Memory B cell (primary cell): ENCODE measurements around the gene CDKN2B-AS1.
"Not testable (repeated sequence)": the region's sequence is repeated elsewhere in the genome, so short reads cannot be mapped to it uniquely, and the experiment has no call there.

Experiments
- ATAC-seq: fragments of 150-1000 bp; cut with Tn5 transposase; 2 replicates; pipeline ENCODE4 v1.10.0; 2021; ENCODE audit warnings: low read depth, mild to moderate bottlenecking, moderate library complexity
- DNase-seq, 2 donors: peaks; one replicate each; pipeline ENCODE4 v3.0.0; 2022; ENCODE audit warnings: low spot score in 2 of 2
- H3K27ac Mint-ChIP-seq: one replicate; pipeline ENCODE4 v1.8.0; 2022; ENCODE audit warnings: mild to moderate bottlenecking, moderate library complexity, mixed read lengths
- H3K27me3 Mint-ChIP-seq: one replicate; pipeline ENCODE4 v1.8.0; 2022; ENCODE audit warnings: mixed read lengths
- H3K36me3 Mint-ChIP-seq: one replicate; pipeline ENCODE4 v1.8.0; 2022; ENCODE audit warnings: mild to moderate bottlenecking, mixed read lengths
- H3K4me1 Mint-ChIP-seq: one replicate; pipeline ENCODE4 v1.8.0; 2022; ENCODE audit warnings: mixed read lengths
- H3K4me3 Mint-ChIP-seq: one replicate; pipeline ENCODE4 v1.8.0; 2022; ENCODE audit warnings: mild to moderate bottlenecking, moderate library complexity, mixed read lengths
- H3K9me3 Mint-ChIP-seq: one replicate; pipeline ENCODE4 v1.8.0; 2022; ENCODE audit warnings: mixed read lengths

Gene CDKN2B-AS1

GRCh38 chr9:22053178-22053577 lies 58.6 kb downstream of the CDKN2B-AS1 start:
- ATAC-seq (no peak), DNase-seq (no peak)
- H3K27me3 Mint-ChIP-seq: no peaks in the 10 kb centered on the region
- no peak overlapping the region for H3K27ac Mint-ChIP-seq
- H3K4me3 Mint-ChIP-seq: no peak overlapping the region
- no peaks in the 10 kb centered on the region for H3K9me3 Mint-ChIP-seq
- peaks cover 6% of the 10 kb centered on the region for H3K36me3 Mint-ChIP-seq
- peaks cover 10% of the 10 kb centered on the region for H3K4me1 Mint-ChIP-seq

- Mint-ChIP-seq H3K4me3 (no peak overlapping the region), H3K27ac (no peak overlapping the region), H3K9me3 (no peaks in the 10 kb centered on the region), H3K36me3 (peaks cover 8% of the 10 kb centered on the region), H3K4me1 (peaks cover 10% of the 10 kb centered on the region), H3K27me3 (no peaks in the 10 kb centered on the region)
- ATAC-seq: no peak
- no peak for DNase-seq
Measured at GRCh38 chr9:22054076-22054475, 59.5 kb downstream of the CDKN2B-AS1 start.

- H3K27ac Mint-ChIP-seq: no peak overlapping the region
Measured at GRCh38 chr9:22054529-22054928, 59.9 kb downstream of the CDKN2B-AS1 start.

GRCh38 chr9:22055090-22055489 lies 60.5 kb downstream of the CDKN2B-AS1 start:
- ATAC-seq: no peak
- Mint-ChIP-seq H3K4me1 (peaks cover 10% of the 10 kb centered on the region), H3K27me3 (no peaks in the 10 kb centered on the region), H3K36me3 (peaks cover 8% of the 10 kb centered on the region), H3K9me3 (no peaks in the 10 kb centered on the region), H3K4me3 (no peak overlapping the region), H3K27ac (no peak overlapping the region)
- no peak for DNase-seq

More at GRCh38 chr9:22054529-22054928, 59.9 kb downstream of the CDKN2B-AS1 start:
- ATAC-seq (no peak), DNase-seq (no peak)
- no peak overlapping the region for H3K4me3 Mint-ChIP-seq
- no peaks in the 10 kb centered on the region for H3K9me3 Mint-ChIP-seq
- no peaks in the 10 kb centered on the region for H3K27me3 Mint-ChIP-seq
- H3K36me3 Mint-ChIP-seq: peaks cover 8% of the 10 kb centered on the region
- H3K4me1 Mint-ChIP-seq: peaks cover 10% of the 10 kb centered on the region

GRCh38 chr9:22056402-22056801 lies 61.8 kb downstream of the CDKN2B-AS1 start:
- Mint-ChIP-seq H3K4me1 (peaks cover 3% of the 10 kb centered on the region), H3K9me3 (no peaks in the 10 kb centered on the region), H3K27me3 (no peaks in the 10 kb centered on the region), H3K36me3 (peaks cover 10% of the 10 kb centered on the region), H3K4me3 (no peak overlapping the region), H3K27ac (no peak overlapping the region)
- no peak for DNase-seq
- no peak for ATAC-seq

GRCh38 chr9:22057972-22058371 lies 63.4 kb downstream of the CDKN2B-AS1 start:
- H3K27ac Mint-ChIP-seq, ATAC-seq, H3K9me3 Mint-ChIP-seq: not testable (repeated sequence)

GRCh38 chr9:22060831-22061383 lies 66.3 kb downstream of the CDKN2B-AS1 start:
- H3K27ac Mint-ChIP-seq: no peak overlapping the region
- H3K4me1 Mint-ChIP-seq: no peaks in the 10 kb centered on the region
- no peak for ATAC-seq
- peaks cover 10% of the 10 kb centered on the region for H3K36me3 Mint-ChIP-seq
- no peak for DNase-seq
- H3K27me3 Mint-ChIP-seq: no peaks in the 10 kb centered on the region
- H3K9me3 Mint-ChIP-seq: no peaks in the 10 kb centered on the region
- H3K4me3 Mint-ChIP-seq: no peak overlapping the region

More at GRCh38 chr9:22057972-22058371, 63.4 kb downstream of the CDKN2B-AS1 start:
- not testable (repeated sequence) for DNase-seq, H3K36me3 Mint-ChIP-seq, H3K4me1 Mint-ChIP-seq, H3K27me3 Mint-ChIP-seq, H3K4me3 Mint-ChIP-seq

- Mint-ChIP-seq H3K36me3 (peaks cover 1% of the 10 kb centered on the region), H3K4me1 (no peaks in the 10 kb centered on the region), H3K27me3 (no peaks in the 10 kb centered on the region), H3K4me3 (no peak overlapping the region), H3K27ac (no peak overlapping the region), H3K9me3 (no peaks in the 10 kb centered on the region)
- no peak for ATAC-seq
- no peak for DNase-seq
Measured at GRCh38 chr9:22064957-22065356, 70.4 kb downstream of the CDKN2B-AS1 start.

GRCh38 chr9:22065431-22066200 lies 71.0 kb downstream of the CDKN2B-AS1 start:
- Mint-ChIP-seq H3K36me3 (no peaks in the 10 kb centered on the region), H3K27me3 (no peaks in the 10 kb centered on the region), H3K9me3 (no peaks in the 10 kb centered on the region), H3K27ac (no peak overlapping the region), H3K4me1 (no peaks in the 10 kb centered on the region), H3K4me3 (no peak overlapping the region)
- DNase-seq (no peak), ATAC-seq (no peak)

GRCh38 chr9:22067196-22067595 lies 72.6 kb downstream of the CDKN2B-AS1 start:
- H3K27ac Mint-ChIP-seq: no peak overlapping the region
- H3K4me3 Mint-ChIP-seq: no peak overlapping the region
- H3K9me3 Mint-ChIP-seq: no peaks in the 10 kb centered on the region
- DNase-seq (no peak), ATAC-seq (no peak)
- no peaks in the 10 kb centered on the region for H3K4me1 Mint-ChIP-seq
- no peaks in the 10 kb centered on the region for H3K36me3 Mint-ChIP-seq
- no peaks in the 10 kb centered on the region for H3K27me3 Mint-ChIP-seq

- ATAC-seq (no peak), DNase-seq (no peak)
- no peaks in the 10 kb centered on the region for H3K27me3 Mint-ChIP-seq
- H3K4me1 Mint-ChIP-seq: no peaks in the 10 kb centered on the region
- no peak overlapping the region for H3K27ac Mint-ChIP-seq
- H3K4me3 Mint-ChIP-seq: no peak overlapping the region
- no peaks in the 10 kb centered on the region for H3K36me3 Mint-ChIP-seq
- H3K9me3 Mint-ChIP-seq: no peaks in the 10 kb centered on the region
Measured at GRCh38 chr9:22068369-22068768, 73.8 kb downstream of the CDKN2B-AS1 start.

- no peak for DNase-seq
- Mint-ChIP-seq H3K27me3 (peaks cover 3% of the 10 kb centered on the region), H3K36me3 (no peaks in the 10 kb centered on the region), H3K4me3 (no peak overlapping the region), H3K4me1 (no peaks in the 10 kb centered on the region), H3K27ac (no peak overlapping the region), H3K9me3 (no peaks in the 10 kb centered on the region)
- no peak for ATAC-seq
Measured at GRCh38 chr9:22073349-22073748, 78.8 kb downstream of the CDKN2B-AS1 start.

GRCh38 chr9:22078081-22078480 lies 83.5 kb downstream of the CDKN2B-AS1 start:
- Mint-ChIP-seq H3K4me3 (no peak overlapping the region), H3K4me1 (peaks cover 6% of the 10 kb centered on the region), H3K36me3 (peaks cover 1% of the 10 kb centered on the region), H3K9me3 (no peaks in the 10 kb centered on the region), H3K27ac (no peak overlapping the region), H3K27me3 (peaks cover 5% of the 10 kb centered on the region)
- ATAC-seq (no peak), DNase-seq (no peak)

- Mint-ChIP-seq H3K27me3 (peaks cover 5% of the 10 kb centered on the region), H3K4me1 (peaks cover 6% of the 10 kb centered on the region), H3K36me3 (peaks cover 2% of the 10 kb centered on the region), H3K4me3 (no peak overlapping the region), H3K27ac (no peak overlapping the region), H3K9me3 (no peaks in the 10 kb centered on the region)
- ATAC-seq: peak; percentile 38
- DNase-seq: no peak
Measured at GRCh38 chr9:22079873-22080341, 85.3 kb downstream of the CDKN2B-AS1 start.
